PC-3 (cell line): ENCODE results near the gene SPAM1. TPM values are rescaled to one million over a fixed set of nuclear protein-coding genes. Genes with fewer than 3 reads are reported as not detected.

Source experiments
- ATAC-seq: fragments of 200-7000 bp; cut with Tn5 transposase; 2 replicates; pipeline ENCODE4 v1.9.1; 2020; ENCODE audit warnings: mild to moderate bottlenecking, moderate library complexity
- BruUV-seq: library from RNA; stranded (reverse); fragments of 400-500 nt; replicated peaks from 2 replicates; lab custom pipeline; 2021; lab: Mats Ljungman, UMichigan
- CTCF ChIA-PET: fragments of 300-600 bp; sonication (Branson Sonifier 250); formaldehyde crosslinking; loops from one replicate; lab custom pipeline; 2022; ENCODE audit warnings: antibody characterized with exemption; lab: Charles Lee
- POLR2A ChIA-PET: fragments of 300-600 bp; sonication (Branson Sonifier 250); formaldehyde crosslinking; loops from one replicate; lab custom pipeline; 2022; ENCODE audit warnings: antibody characterized with exemption; ENCODE audit not compliant: unreplicated experiment; lab: Charles Lee
- DNase-seq: peaks from one replicate; pipeline ENCODE4 v3.0.0-alpha.2; 2015
- H2AFZ ChIP-seq: fragments of 300-600 bp; sonication (generic); 2 replicates; pipeline ENCODE4 v1.6.0; 2016; ENCODE audit warnings: antibody characterized with exemption, low read length
- H3F3A ChIP-seq: fragments of 300-600 bp; sonication (generic); one replicate; pipeline ENCODE4 v1.6.0; 2017; ENCODE audit warnings: antibody characterized with exemption, low read length, control low read depth, mild to moderate bottlenecking; ENCODE audit not compliant: unreplicated experiment
- H3K27ac ChIP-seq: fragments of 300-600 bp; sonication (generic); 2 replicates; pipeline ENCODE4 v1.5.1; 2016; ENCODE audit warnings: mild to moderate bottlenecking, low read length
- H3K27me3 ChIP-seq: fragments of 300-600 bp; sonication (generic); 2 replicates; pipeline ENCODE4 v1.6.1; 2016; ENCODE audit warnings: low read length, mixed read lengths
- H3K36me3 ChIP-seq: fragments of 300-600 bp; sonication (generic); 2 replicates; pipeline ENCODE4 v1.6.1; 2016; ENCODE audit warnings: low read depth, mixed run types, low read length, mixed read lengths
- H3K4me1 ChIP-seq: fragments of 300-600 bp; sonication (generic); 2 replicates; pipeline ENCODE4 v1.5.1; 2016; ENCODE audit warnings: low read length; ENCODE audit not compliant: insufficient read depth
- H3K4me2 ChIP-seq: fragments of 300-600 bp; sonication (generic); 2 replicates; pipeline ENCODE4 v1.6.0; 2016; ENCODE audit warnings: low read length
- H3K4me3 ChIP-seq: fragments of 300-600 bp; sonication (generic); 2 replicates; pipeline ENCODE4 v1.5.1; 2016; ENCODE audit warnings: mild to moderate bottlenecking, low read length, mixed read lengths
- H3K79me2 ChIP-seq: fragments of 300-600 bp; sonication (generic); 2 replicates; pipeline ENCODE4 v1.6.1; 2017; ENCODE audit warnings: low read length, mixed read lengths
- H3K9ac ChIP-seq: fragments of 300-600 bp; sonication (generic); 2 replicates; pipeline ENCODE4 v1.6.0; 2016; ENCODE audit warnings: mild to moderate bottlenecking, low read length
- H3K9me2 ChIP-seq: fragments of 300-600 bp; sonication (generic); replicated peaks from 2 replicates; pipeline ENCODE4 v1.6.1; 2016; ENCODE audit warnings: mixed run types, low read length, mixed read lengths
- H3K9me3 ChIP-seq: fragments of 300-600 bp; sonication (generic); 2 replicates; pipeline ENCODE4 v1.6.1; 2016; ENCODE audit warnings: low read length, mixed read lengths
- H4K20me1 ChIP-seq: fragments of 300-600 bp; sonication (generic); 2 replicates; pipeline ENCODE4 v1.6.1; 2016; ENCODE audit warnings: low read length, mixed read lengths
- EZH2 ChIP-seq: fragments of 300-600 bp; sonication (generic); IDR thresholded peaks from one replicate; pipeline ENCODE4 v1.6.1; 2017; ENCODE audit warnings: antibody characterized with exemption, mild to moderate bottlenecking, low read length; ENCODE audit not compliant: unreplicated experiment
- EZH2phosphoT487 ChIP-seq: fragments of 300-600 bp; sonication (generic); IDR thresholded peaks from 2 replicates; pipeline ENCODE4 v1.6.1; 2018; ENCODE audit warnings: mild to moderate bottlenecking, antibody characterized with exemption, low read length, borderline replicate concordance
- intact Hi-C: fragments of 100-400 bp; cut with micrococcal nuclease; formaldehyde crosslinking; loops from 2 replicates; pipeline ENCODE4 v1.9.0; 2023
- total RNA-seq: library from RNA; depleted of rRNA; stranded (reverse); fragments of >200 nt; gene quantifications from 2 replicates; pipeline ENCODE4 v1.2.3, GENCODE V29; 2014
- TF ChIP-seq, protein P1 (sequence below): fragments of 300-600 bp; sonication (generic); conservative IDR thresholded peaks from 2 replicates; pipeline ENCODE4 v1.5.1; 2017; ENCODE audit warnings: antibody characterized with exemption, low read depth, mild to moderate bottlenecking, low read length

SPAM1 gene
- total RNA-seq, 1 experiment from 2014 or later = not detected

DNA sequence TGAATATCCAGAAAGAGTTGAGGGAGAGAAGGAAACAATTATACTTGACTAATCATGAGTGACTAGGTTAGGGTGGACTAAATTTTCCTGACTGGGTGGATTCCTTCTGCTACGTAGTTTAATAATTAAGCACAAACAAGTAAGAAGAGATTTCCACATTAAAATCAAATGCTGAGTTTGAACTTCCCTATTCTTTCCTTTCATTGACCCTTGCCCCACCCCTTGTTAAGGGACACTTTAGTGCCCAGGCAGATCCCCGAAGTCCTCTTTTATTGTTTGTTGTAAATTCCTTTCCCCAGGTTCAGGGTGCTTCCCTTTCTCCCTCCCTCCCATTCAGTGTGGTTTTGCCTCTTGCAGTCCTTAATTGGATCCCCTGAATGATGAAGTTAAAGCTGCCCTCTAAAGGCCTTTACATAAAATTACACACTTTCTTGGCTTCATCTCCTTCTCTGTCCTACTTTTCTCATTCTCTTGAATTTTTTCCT, 8.8 kb upstream of the SPAM1 start:
- ChIA-PET POLR2A (no interaction called here), CTCF (interaction anchor here (0.6 kb wide), 1 partner anchor 109 kb away, joined by 4 read pairs; no protein-coding TSS in a partner anchor)
- Histone ChIP-seq H3K9me3 (no peaks in the 10 kb centered on the region), H3K27ac (no peak overlapping the region), H3K79me2 (no peaks in the 10 kb centered on the region), H3K4me1 (no peaks in the 10 kb centered on the region), H3K4me3 (no peak overlapping the region), H3K27me3 (no peaks in the 10 kb centered on the region), H3K9ac (no peak overlapping the region), H3K4me2 (no peak overlapping the region), H4K20me1 (no peaks in the 10 kb centered on the region), H2AFZ (no peak overlapping the region), H3F3A (no peaks in the 10 kb centered on the region), H3K36me3 (no peaks in the 10 kb centered on the region), H3K9me2 (no peaks in the 10 kb centered on the region)
- intact Hi-C loops = loop anchor here (1.0 to 5.0 kb wide), 2 partner anchors 44 to 118 kb away; no protein-coding TSS in a partner anchor
- no TSS peak for BruUV-seq
- ATAC-seq (peak; percentile 80), DNase-seq (peak; percentile 51)
- TF ChIP-seq, protein P1, sequence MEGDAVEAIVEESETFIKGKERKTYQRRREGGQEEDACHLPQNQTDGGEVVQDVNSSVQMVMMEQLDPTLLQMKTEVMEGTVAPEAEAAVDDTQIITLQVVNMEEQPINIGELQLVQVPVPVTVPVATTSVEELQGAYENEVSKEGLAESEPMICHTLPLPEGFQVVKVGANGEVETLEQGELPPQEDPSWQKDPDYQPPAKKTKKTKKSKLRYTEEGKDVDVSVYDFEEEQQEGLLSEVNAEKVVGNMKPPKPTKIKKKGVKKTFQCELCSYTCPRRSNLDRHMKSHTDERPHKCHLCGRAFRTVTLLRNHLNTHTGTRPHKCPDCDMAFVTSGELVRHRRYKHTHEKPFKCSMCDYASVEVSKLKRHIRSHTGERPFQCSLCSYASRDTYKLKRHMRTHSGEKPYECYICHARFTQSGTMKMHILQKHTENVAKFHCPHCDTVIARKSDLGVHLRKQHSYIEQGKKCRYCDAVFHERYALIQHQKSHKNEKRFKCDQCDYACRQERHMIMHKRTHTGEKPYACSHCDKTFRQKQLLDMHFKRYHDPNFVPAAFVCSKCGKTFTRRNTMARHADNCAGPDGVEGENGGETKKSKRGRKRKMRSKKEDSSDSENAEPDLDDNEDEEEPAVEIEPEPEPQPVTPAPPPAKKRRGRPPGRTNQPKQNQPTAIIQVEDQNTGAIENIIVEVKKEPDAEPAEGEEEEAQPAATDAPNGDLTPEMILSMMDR = peak; percentile 65
- no peak for TF ChIP-seq EZH2

DNA sequence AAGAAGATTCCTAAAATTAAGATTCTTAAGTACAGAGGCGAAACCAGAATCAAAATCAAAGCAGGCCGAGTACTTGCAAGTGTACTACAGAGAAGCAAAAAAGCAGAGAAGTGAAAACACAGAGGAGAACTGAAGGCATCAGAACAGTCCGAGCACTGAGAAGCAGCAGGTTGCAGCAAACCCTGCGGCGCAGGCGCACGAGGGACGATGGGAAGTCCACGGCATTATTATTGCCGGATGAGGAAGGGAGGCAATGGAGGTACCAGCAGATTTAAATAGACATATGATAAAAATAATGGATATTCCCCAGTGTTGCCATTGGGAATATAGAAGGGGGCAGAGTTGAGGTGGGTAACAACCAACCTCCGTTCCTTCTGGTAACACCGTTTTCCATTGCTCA, 7.2 kb upstream of the SPAM1 start:
- intact Hi-C loops = loop anchor here (5.0 kb wide), 1 partner anchor 46 kb away; no protein-coding TSS in a partner anchor
- TF ChIP-seq, protein P1 = no peak
- TF ChIP-seq EZH2 = no peak
- TF ChIP-seq EZH2phosphoT487 = no peak
- no TSS peak for BruUV-seq
- Histone ChIP-seq H3K4me1 (no peaks in the 10 kb centered on the region), H2AFZ (no peak overlapping the region), H3F3A (no peaks in the 10 kb centered on the region), H3K36me3 (no peaks in the 10 kb centered on the region), H3K27me3 (no peaks in the 10 kb centered on the region), H3K9ac (no peak overlapping the region), H3K79me2 (no peaks in the 10 kb centered on the region), H3K27ac (no peak overlapping the region), H4K20me1 (no peaks in the 10 kb centered on the region), H3K9me2 (no peaks in the 10 kb centered on the region), H3K9me3 (no peaks in the 10 kb centered on the region), H3K4me3 (no peak overlapping the region), H3K4me2 (no peak overlapping the region)
- ATAC-seq = no peak
- ChIA-PET POLR2A (no interaction called here), CTCF (no interaction called here)
- DNase-seq = no peak

DNA sequence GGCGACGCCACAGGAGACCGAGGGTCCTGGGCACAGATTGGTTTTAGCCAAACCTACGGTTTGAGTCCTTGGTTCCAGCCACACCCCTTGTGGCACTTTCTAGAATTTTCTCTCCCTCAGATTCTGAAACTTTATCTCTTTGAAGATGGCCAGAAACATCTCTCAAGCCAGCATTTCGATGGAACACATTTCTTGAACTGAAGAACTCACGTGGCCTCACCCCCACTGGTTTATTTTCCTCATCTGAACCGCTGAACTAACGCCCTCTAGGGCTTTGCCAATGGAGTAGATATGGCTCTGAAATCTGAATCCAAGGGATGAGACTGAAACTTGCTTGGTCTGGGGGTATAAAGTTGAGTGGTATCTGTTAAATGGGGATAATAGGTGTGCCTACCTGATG, 6.7 kb upstream of the SPAM1 start:
- ATAC-seq (no peak), DNase-seq (no peak)
- Histone ChIP-seq H3K36me3 (no peaks in the 10 kb centered on the region), H3K9me2 (no peaks in the 10 kb centered on the region), H3K79me2 (no peaks in the 10 kb centered on the region), H3K9ac (no peak overlapping the region), H3K27me3 (no peaks in the 10 kb centered on the region), H3K27ac (no peak overlapping the region), H3K9me3 (no peaks in the 10 kb centered on the region), H2AFZ (no peak overlapping the region), H3K4me2 (no peak overlapping the region), H4K20me1 (no peaks in the 10 kb centered on the region), H3K4me3 (no peak overlapping the region), H3F3A (no peaks in the 10 kb centered on the region), H3K4me1 (no peaks in the 10 kb centered on the region)
- no TSS peak for BruUV-seq
- ChIA-PET CTCF (interaction anchor here (0.6 kb wide), 1 partner anchor 194 kb away, joined by 6 read pairs; no protein-coding TSS in a partner anchor), POLR2A (no interaction called here)
- intact Hi-C loops = loop anchor here (5.0 kb wide), 1 partner anchor 46 kb away; no protein-coding TSS in a partner anchor
- TF ChIP-seq EZH2 (no peak), EZH2phosphoT487 (no peak)
- TF ChIP-seq, protein P1 = no peak
